ENCODE results near the gene GALNT14. TPM values are rescaled to one million over a fixed set of nuclear protein-coding genes. Genes with fewer than 3 reads are reported as not detected.

The GALNT14 gene
- total RNA-seq, 1 donor from 2014 or later = 6.4 TPM

DNA sequence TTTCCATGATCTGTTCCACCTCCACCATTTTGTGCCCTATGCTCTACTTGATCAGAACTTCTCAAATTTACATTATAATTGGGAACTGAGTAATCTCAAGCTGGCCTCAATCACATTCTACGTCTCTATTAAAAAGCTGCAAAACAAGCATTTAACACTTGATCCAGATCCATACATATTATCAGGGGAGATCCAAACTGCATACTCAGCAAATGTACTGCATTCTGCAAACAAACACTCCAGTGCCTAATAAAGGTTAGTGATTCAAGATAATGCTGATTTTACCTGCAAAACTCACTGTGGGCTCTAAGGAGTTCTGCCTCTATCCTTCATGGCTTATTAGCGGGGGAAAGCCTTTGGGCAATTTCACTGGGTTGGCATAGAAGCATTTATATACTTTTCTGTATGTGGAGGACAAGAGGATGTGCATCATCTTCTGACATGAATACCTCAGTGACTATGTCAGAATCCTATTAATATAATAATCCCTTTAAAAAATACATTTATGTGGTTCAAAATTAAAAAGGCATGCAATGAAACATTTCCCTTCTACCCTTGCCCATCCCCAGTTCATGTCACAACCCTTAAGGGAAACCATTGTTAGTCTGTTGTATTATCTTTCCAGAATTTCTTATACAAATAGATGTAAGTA lies 40.2 kb downstream of the GALNT14 start:
- Histone ChIP-seq H3K27ac (no peak overlapping the region), H3K9me3 (ENCODE audit: low read depth) (no peaks in the 10 kb centered on the region), H3K4me1 (no peaks in the 10 kb centered on the region), H3K36me3 (no peaks in the 10 kb centered on the region), H3K4me2 (no peak overlapping the region), H3K27me3 (no peaks in the 10 kb centered on the region), H4K20me1 (ENCODE audit: low read depth) (no peaks in the 10 kb centered on the region), H2AFZ (replicated peaks) (no peak overlapping the region), H3K79me2 (ENCODE audit: low read depth) (no peaks in the 10 kb centered on the region), H3K9ac (no peak overlapping the region), H3F3A (ENCODE audit: low read depth) (no peaks in the 10 kb centered on the region), H3K4me3 (no peak overlapping the region)
- Mint-ChIP-seq H3K27ac (no peak overlapping the region), H3K9me3 (no peaks in the 10 kb centered on the region), H3K4me3 (no peak overlapping the region), H3K4me1 (no peaks in the 10 kb centered on the region), H3K27me3 (ENCODE audit: insufficient read depth, low read depth) (no peaks in the 10 kb centered on the region), H3K36me3 (no peaks in the 10 kb centered on the region)
- TF ChIP-seq EZH2 (IDR thresholded peaks at IDR 0.05) (no peak), CTCF (IDR thresholded peaks at IDR 0.05) (no peak), EZH2phosphoT487 (IDR thresholded peaks at IDR 0.05) (no peak)
- no peak for DNase-seq (ENCODE audit: low spot score)

- no peaks in the 10 kb centered on the region for H3K27me3 Mint-ChIP-seq (ENCODE audit: insufficient read depth, low read depth)
- no peak overlapping the region for H2AFZ ChIP-seq (replicated peaks)
- H3K9me3 Mint-ChIP-seq = peaks cover 2% of the 10 kb centered on the region
- H3K27me3 ChIP-seq = no peaks in the 10 kb centered on the region
- H3K36me3 ChIP-seq = no peaks in the 10 kb centered on the region
- no peak overlapping the region for H3K27ac Mint-ChIP-seq
- H4K20me1 ChIP-seq (ENCODE audit: low read depth) = no peaks in the 10 kb centered on the region
- TF ChIP-seq EZH2phosphoT487 (IDR thresholded peaks at IDR 0.05) = no peak
- no peak for TF ChIP-seq CTCF (IDR thresholded peaks at IDR 0.05)
- TF ChIP-seq EZH2 (IDR thresholded peaks at IDR 0.05) = no peak
- H3K79me2 ChIP-seq (ENCODE audit: low read depth) = no peaks in the 10 kb centered on the region
- no peak overlapping the region for H3K4me2 ChIP-seq
- H3K4me3 ChIP-seq = no peak overlapping the region
- H3K4me1 Mint-ChIP-seq = peaks cover 4% of the 10 kb centered on the region
- H3F3A ChIP-seq (ENCODE audit: low read depth) = no peaks in the 10 kb centered on the region
- H3K4me3 Mint-ChIP-seq = no peak overlapping the region
- no peak overlapping the region for H3K9ac ChIP-seq
- H3K4me1 ChIP-seq = peaks cover 3% of the 10 kb centered on the region
- H3K27ac ChIP-seq = no peak overlapping the region
- no peak for DNase-seq (ENCODE audit: low spot score)
- H3K9me3 ChIP-seq (ENCODE audit: low read depth) = no peaks in the 10 kb centered on the region
- no peaks in the 10 kb centered on the region for H3K36me3 Mint-ChIP-seq
These were observed 48.1 kb downstream of the GALNT14 start for GRCh38 chr2:31090188-31090587.

DNA sequence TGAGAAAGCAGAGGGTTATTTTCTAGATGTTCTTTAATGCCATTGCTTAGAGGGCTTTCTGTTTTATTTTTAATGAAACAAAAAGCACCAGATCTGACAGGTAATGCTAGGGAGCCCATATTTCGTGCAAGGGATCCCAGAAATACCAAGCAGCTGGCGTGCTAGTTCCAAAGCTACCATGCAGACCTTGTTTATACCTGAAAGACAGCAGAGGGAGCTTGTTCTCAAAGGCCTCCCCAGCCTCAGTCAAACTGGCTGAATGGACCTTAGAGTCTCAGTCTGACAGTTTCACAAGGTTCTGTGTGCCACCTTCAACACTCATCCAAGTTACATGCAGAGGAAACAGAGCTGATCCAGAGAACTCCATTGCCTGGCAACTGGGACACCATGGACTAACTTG lies 48.6 kb downstream of the GALNT14 start:
- H3K27me3 Mint-ChIP-seq (ENCODE audit: insufficient read depth, low read depth) = peaks cover 2% of the 10 kb centered on the region
- Histone ChIP-seq H3F3A (ENCODE audit: low read depth) (no peaks in the 10 kb centered on the region), H3K4me2 (no peak overlapping the region), H3K9ac (no peak overlapping the region), H3K4me3 (no peak overlapping the region), H3K4me1 (peaks cover 3% of the 10 kb centered on the region), H3K27me3 (no peaks in the 10 kb centered on the region), H4K20me1 (ENCODE audit: low read depth) (no peaks in the 10 kb centered on the region), H3K27ac (no peak overlapping the region), H2AFZ (replicated peaks) (no peak overlapping the region), H3K79me2 (ENCODE audit: low read depth) (no peaks in the 10 kb centered on the region), H3K36me3 (no peaks in the 10 kb centered on the region), H3K9me3 (ENCODE audit: low read depth) (no peaks in the 10 kb centered on the region)
- no peaks in the 10 kb centered on the region for H3K36me3 Mint-ChIP-seq
- DNase-seq (ENCODE audit: low spot score) = no peak
- H3K9me3 Mint-ChIP-seq = peaks cover 2% of the 10 kb centered on the region
- H3K4me1 Mint-ChIP-seq = peaks cover 4% of the 10 kb centered on the region
- no peak overlapping the region for H3K4me3 Mint-ChIP-seq
- TF ChIP-seq CTCF (IDR thresholded peaks at IDR 0.05) = no peak
- H3K27ac Mint-ChIP-seq = no peak overlapping the region
